ENCODE results near the gene ZMIZ1. TPM values are rescaled to one million over a fixed set of nuclear protein-coding genes. Genes with fewer than 3 reads are reported as not detected.

The ZMIZ1 gene
- total RNA-seq, 1 experiment from 2014 or later, result 35.8 TPM

- no peak overlapping the region for H3K27ac ChIP-seq (ENCODE audit: low read depth, low read length, poor library complexity, severe bottlenecking)
- ChIA-PET CTCF (no interaction called here), POLR2A (ENCODE audit: low non-redundant PET) (no interaction called here)
Measured at GRCh38 chr10:79334573-79334972, 265.8 kb downstream of the ZMIZ1 start.

DNA sequence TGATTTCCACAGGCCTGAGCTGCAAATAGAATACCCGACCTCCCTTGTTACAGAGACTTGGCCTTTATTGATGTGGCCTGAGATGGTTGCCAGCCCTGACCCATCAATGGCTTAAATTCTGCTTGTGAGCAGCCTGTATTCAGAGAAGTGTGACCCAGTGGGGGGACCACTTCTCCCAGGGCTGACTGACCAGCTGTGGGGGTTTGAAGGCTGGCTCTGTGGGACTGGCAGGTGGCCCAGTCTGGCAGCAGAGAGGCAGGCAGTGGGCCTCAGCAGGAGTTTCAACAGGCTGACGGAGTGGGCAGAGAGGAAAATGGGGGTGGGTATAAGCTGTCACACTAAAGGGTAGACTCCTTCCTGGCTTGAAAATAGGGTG, 266.3 kb downstream of the ZMIZ1 start:
- ChIA-PET POLR2A (ENCODE audit: low non-redundant PET) (no interaction called here), CTCF (no interaction called here)
- no peak overlapping the region for H3K4me3 ChIP-seq (ENCODE audit: low read depth, low read length, poor library complexity, severe bottlenecking)
- H3K27ac ChIP-seq (ENCODE audit: low read depth, low read length, poor library complexity, severe bottlenecking), result no peak overlapping the region
- H3K9me3 ChIP-seq (ENCODE audit: low read depth, low read length, poor library complexity, severe bottlenecking), result no peaks in the 10 kb centered on the region
- intact Hi-C loops (cut with micrococcal nuclease; ENCODE audit: unreplicated experiment), result no loop called here
- BruUV-seq (replicated peaks), result no TSS peak
- H3K36me3 ChIP-seq (ENCODE audit: insufficient read depth, low read length, poor library complexity, severe bottlenecking), result no peaks in the 10 kb centered on the region
- no peak for DNase-seq (ENCODE audit: low spot score)
- no peaks in the 10 kb centered on the region for H3K4me1 ChIP-seq (ENCODE audit: insufficient read depth, low read length, poor library complexity, severe bottlenecking)
- H3K27me3 ChIP-seq (replicated peaks; ENCODE audit: insufficient read depth, low read depth, low read length, poor library complexity), result no peaks in the 10 kb centered on the region
- no peak for TF ChIP-seq CTCF (conservative IDR thresholded peaks at IDR 0.05; ENCODE audit: low read depth, low read length)
- no peak for TF ChIP-seq EZH2 (IDR thresholded peaks at IDR 0.05; ENCODE audit: borderline replicate concordance, low read depth, low read length, poor library complexity, severe bottlenecking)

More at GRCh38 chr10:79334573-79334972, 265.8 kb downstream of the ZMIZ1 start:
- intact Hi-C loops (cut with micrococcal nuclease; ENCODE audit: unreplicated experiment), result no loop called here
- Histone ChIP-seq H3K27me3 (replicated peaks; ENCODE audit: insufficient read depth, low read depth, low read length, poor library complexity) (no peaks in the 10 kb centered on the region), H3K4me1 (ENCODE audit: insufficient read depth, low read length, poor library complexity, severe bottlenecking) (no peaks in the 10 kb centered on the region), H3K4me3 (ENCODE audit: low read depth, low read length, poor library complexity, severe bottlenecking) (no peak overlapping the region), H3K36me3 (ENCODE audit: insufficient read depth, low read length, poor library complexity, severe bottlenecking) (no peaks in the 10 kb centered on the region), H3K9me3 (ENCODE audit: low read depth, low read length, poor library complexity, severe bottlenecking) (no peaks in the 10 kb centered on the region)
- DNase-seq (ENCODE audit: low spot score), result no peak
- TF ChIP-seq EZH2 (IDR thresholded peaks at IDR 0.05; ENCODE audit: borderline replicate concordance, low read depth, low read length, poor library complexity, severe bottlenecking) (no peak), CTCF (conservative IDR thresholded peaks at IDR 0.05; ENCODE audit: low read depth, low read length) (no peak)
- no TSS peak for BruUV-seq (replicated peaks)

DNA sequence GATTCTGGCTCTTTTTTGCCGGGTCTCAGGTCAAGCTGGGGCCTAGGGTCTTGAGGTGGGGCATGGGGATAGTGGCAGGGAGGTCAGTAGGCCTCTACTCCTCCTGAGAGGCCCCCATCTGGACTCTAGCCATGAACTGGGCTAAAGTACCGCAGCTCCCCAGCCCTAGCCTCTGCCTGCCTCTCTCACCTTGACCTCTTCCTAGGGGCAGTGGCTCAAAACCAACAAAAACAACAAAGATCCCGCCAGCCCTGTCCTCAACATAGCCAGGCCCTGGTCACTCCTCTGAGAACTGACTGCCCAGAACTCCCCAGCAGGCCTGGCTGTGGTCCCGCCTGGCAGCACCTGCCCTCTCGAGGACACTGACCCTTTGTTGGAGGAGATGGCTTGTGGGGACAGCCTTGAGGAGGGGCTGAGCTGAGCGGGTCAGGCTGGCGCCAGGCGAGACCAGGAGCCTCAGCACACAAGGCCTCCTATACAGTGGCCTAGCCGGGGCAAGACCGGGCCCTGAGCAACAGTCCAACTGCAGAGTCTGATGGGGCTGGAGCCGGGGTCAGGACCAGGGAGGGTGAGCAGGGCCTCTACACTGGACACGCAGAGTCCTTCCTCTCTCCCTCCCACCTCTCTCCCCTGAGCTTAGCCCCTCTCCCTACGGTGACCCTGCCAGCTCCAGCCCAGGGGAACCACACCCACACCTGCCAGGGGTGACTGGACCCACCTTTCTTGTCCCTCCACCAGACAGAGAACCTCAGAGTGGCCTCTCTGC, 266.9 kb downstream of the ZMIZ1 start:
- no TSS peak for BruUV-seq (replicated peaks)
- H3K4me3 ChIP-seq (ENCODE audit: low read depth, low read length, poor library complexity, severe bottlenecking), result no peak overlapping the region
- TF ChIP-seq CTCF (conservative IDR thresholded peaks at IDR 0.05; ENCODE audit: low read depth, low read length) (no peak), EZH2 (IDR thresholded peaks at IDR 0.05; ENCODE audit: borderline replicate concordance, low read depth, low read length, poor library complexity, severe bottlenecking) (no peak)
- POLR2A ChIA-PET (ENCODE audit: low non-redundant PET), result no interaction called here
- intact Hi-C loops (cut with micrococcal nuclease; ENCODE audit: unreplicated experiment), result no loop called here
- H3K9me3 ChIP-seq (ENCODE audit: low read depth, low read length, poor library complexity, severe bottlenecking), result no peaks in the 10 kb centered on the region
- H3K27me3 ChIP-seq (replicated peaks; ENCODE audit: insufficient read depth, low read depth, low read length, poor library complexity), result no peaks in the 10 kb centered on the region
- no peaks in the 10 kb centered on the region for H3K36me3 ChIP-seq (ENCODE audit: insufficient read depth, low read length, poor library complexity, severe bottlenecking)
- CTCF ChIA-PET, result no interaction called here
- H3K27ac ChIP-seq (ENCODE audit: low read depth, low read length, poor library complexity, severe bottlenecking), result no peak overlapping the region
- no peak for DNase-seq (ENCODE audit: low spot score)
- H3K4me1 ChIP-seq (ENCODE audit: insufficient read depth, low read length, poor library complexity, severe bottlenecking), result no peaks in the 10 kb centered on the region
